GM13976 (cell line): ENCODE results near the gene SOHLH2.

Source experiments
- DNase-seq: peaks from one replicate; pipeline ENCODE4 v3.0.0; 2012; ENCODE audit warnings: low spot score
- CTCF ChIP-seq: IDR thresholded peaks from 2 replicates; pipeline ENCODE4 v1.5.1; 2012; ENCODE audit warnings: borderline replicate concordance, mild to moderate bottlenecking; ENCODE audit not compliant: insufficient read depth; ENCODE audit errors: extremely low read depth, missing control alignments, control extremely low read depth
- in situ Hi-C: fragments of 300-500 bp; cut with MboI; formaldehyde crosslinking; loops from one replicate; pipeline ENCODE4 v1.12.0; 2022; ENCODE audit warnings: low sequenced_read_pairs, mixed read lengths, inconsistent platforms; ENCODE audit not compliant: unreplicated experiment

SOHLH2 gene

GRCh38 chr13:36173571-36174322 is 40.6 kb downstream of the SOHLH2 start:
- in situ Hi-C loops: no loop called here
- no peak for DNase-seq
- no peak for TF ChIP-seq CTCF

GRCh38 chr13:36166046-36166445 is 48.3 kb downstream of the SOHLH2 start:
- no peak for DNase-seq
- TF ChIP-seq CTCF: no peak
- in situ Hi-C loops: no loop called here

- in situ Hi-C loops: no loop called here
- TF ChIP-seq CTCF: no peak
- no peak for DNase-seq
These were observed 50.5 kb downstream of the SOHLH2 start for GRCh38 chr13:36163809-36164308.

- no peak for DNase-seq
- no peak for TF ChIP-seq CTCF
- in situ Hi-C loops: no loop called here
These were observed 51.1 kb downstream of the SOHLH2 start for GRCh38 chr13:36163286-36163685.

- DNase-seq: no peak
- no peak for TF ChIP-seq CTCF
- in situ Hi-C loops: no loop called here
These were observed 54.1 kb downstream of the SOHLH2 start for GRCh38 chr13:36160297-36160696.

- in situ Hi-C loops: no loop called here
- TF ChIP-seq CTCF: no peak
- DNase-seq: no peak
These were observed 55.7 kb downstream of the SOHLH2 start for GRCh38 chr13:36158611-36159010.
